HCT116 (cell line): Measurements from ENCODE around the gene AFAP1. TPM values are rescaled to one million over a fixed set of nuclear protein-coding genes. Genes with fewer than 3 reads are reported as not detected.

ENCODE experiments used
- ATAC-seq: fragments of 200-7000 bp; cut with Tn5 transposase; 2 replicates; pipeline ENCODE4 v1.9.1; 2020; ENCODE audit warnings: mild to moderate bottlenecking, moderate library complexity
- BruUV-seq: library from RNA; stranded (reverse); fragments of 400-500 nt; replicated peaks from 2 replicates; lab custom pipeline; 2021; lab: Mats Ljungman, UMichigan
- CTCF ChIA-PET: fragments of 300-600 bp; sonication (Branson Sonifier 250); formaldehyde crosslinking; loops from one replicate; lab custom pipeline; 2021; ENCODE audit warnings: antibody characterized with exemption; lab: Charles Lee
- POLR2A ChIA-PET: fragments of 300-600, 350-600 bp; sonication (Branson Sonifier 250); formaldehyde crosslinking; loops from one replicate; lab custom pipeline; 2021; ENCODE audit warnings: antibody characterized with exemption; lab: Charles Lee
- RAD21 ChIA-PET, 2 experiments: fragments of 300-600 bp; sonication (Branson Sonifier 250); formaldehyde crosslinking; loops; one replicate each; lab custom pipeline; 2023; ENCODE audit warnings: low total read pairs in 2 of 2; ENCODE audit not compliant: uncharacterized antibody in 2 of 2, unreplicated experiment in 2 of 2, low non-redundant PET in 1 of 2; lab: Charles Lee
- DNase-seq: peaks from one replicate; pipeline ENCODE4 v3.0.0-alpha.2; 2010; ENCODE audit warnings: low read depth, low spot score
- H2AFZ ChIP-seq: fragments of 200-600 bp; shearing (Covaris generic), sonication (generic); 2 replicates; pipeline ENCODE4 v1.6.1; 2017; ENCODE audit warnings: low read depth, mixed run types, mixed read lengths, antibody characterized with exemption, low read length; ENCODE audit not compliant: poor library complexity, severe bottlenecking
- H3K27ac ChIP-seq: 2 replicates; pipeline ENCODE4 v1.5.1; 2012; ENCODE audit warnings: low read depth, low read length
- H3K27me3 ChIP-seq: fragments of 200-600 bp; sonication (generic); 2 replicates; pipeline ENCODE4 v1.6.1; 2016; ENCODE audit warnings: mixed run types, low read length, mixed read lengths; ENCODE audit not compliant: insufficient read depth
- H3K36me3 ChIP-seq, 2 experiments: fragments of 200-500 bp in 1 of 2; fragments of 200-600 bp in 1 of 2; sonication (Bioruptor generic) in 1 of 2; sonication (generic) in 1 of 2; 2 replicates each; pipeline versions ENCODE4 v1.5.1 to v1.6.1; 2014 to 2016; ENCODE audit warnings: low read length in 2 of 2, inconsistent platforms in 1 of 2, mixed read lengths in 1 of 2, mixed run types in 1 of 2; ENCODE audit not compliant: insufficient read depth in 2 of 2, control insufficient read depth in 1 of 2
- H3K4me1 ChIP-seq, 2 experiments: fragments of 200-600 bp in 1 of 2; sonication (generic) in 1 of 2; 2 replicates each; pipeline versions ENCODE4 v1.5.1 to v1.6.1; 2012 to 2017; ENCODE audit warnings: low read length in 2 of 2, inconsistent platforms in 1 of 2, mild to moderate bottlenecking in 1 of 2, mixed read lengths in 1 of 2, mixed run types in 1 of 2, moderate library complexity in 1 of 2; ENCODE audit not compliant: insufficient read depth in 2 of 2, control insufficient read depth in 1 of 2
- H3K4me2 ChIP-seq: fragments of 200-600 bp; sonication (generic); 2 replicates; pipeline ENCODE4 v1.6.1; 2017; ENCODE audit warnings: mixed run types, low read length, mixed read lengths
- H3K4me3 ChIP-seq, 2 experiments: fragments of 200-600 bp in 1 of 2; sonication (generic) in 1 of 2; replicated peaks in 1 of 2; 2 replicates each; pipeline ENCODE4 v1.5.1; 2011 to 2016; ENCODE audit warnings: low read length in 2 of 2, control low read depth in 1 of 2, low read depth in 1 of 2, mild to moderate bottlenecking in 1 of 2, mixed read lengths in 1 of 2, mixed run types in 1 of 2
- H3K79me2 ChIP-seq: fragments of 200-600 bp; sonication (generic); 2 replicates; pipeline ENCODE4 v1.6.1; 2017; ENCODE audit warnings: mild to moderate bottlenecking, mixed run types, low read length, moderate library complexity, mixed read lengths; ENCODE audit not compliant: insufficient read depth
- H3K9ac ChIP-seq: fragments of 200-600 bp; sonication (generic); 2 replicates; pipeline ENCODE4 v1.6.1; 2016; ENCODE audit warnings: low read length, mixed read lengths
- H3K9me2 ChIP-seq: fragments of 200-600 bp; sonication (generic), shearing (Covaris generic); 2 replicates; pipeline ENCODE4 v1.6.1; 2017; ENCODE audit warnings: mixed run types, mild to moderate bottlenecking, moderate library complexity; ENCODE audit not compliant: insufficient read depth
- H3K9me3 ChIP-seq, 2 experiments: fragments of 200-500 bp in 1 of 2; fragments of 200-600 bp in 1 of 2; sonication (Bioruptor generic) in 1 of 2; sonication (generic) in 1 of 2; 2 replicates each; pipeline ENCODE4 v1.6.1; 2014 to 2017; ENCODE audit warnings: low read length in 2 of 2, mixed read lengths in 2 of 2, inconsistent platforms in 1 of 2, low read depth in 1 of 2, mild to moderate bottlenecking in 1 of 2, mixed run types in 1 of 2, moderate library complexity in 1 of 2; ENCODE audit not compliant: control insufficient read depth in 1 of 2, insufficient read depth in 1 of 2
- H4K20me1 ChIP-seq: fragments of 200-600 bp; sonication (generic), shearing (Covaris generic); 2 replicates; pipeline ENCODE4 v1.6.1; 2017; ENCODE audit warnings: mixed run types, mild to moderate bottlenecking, moderate library complexity; ENCODE audit not compliant: insufficient read depth
- CBX3 ChIP-seq: IDR thresholded peaks from 2 replicates; pipeline ENCODE4 v1.6.1; 2012; ENCODE audit warnings: low read depth
- CEBPB ChIP-seq: IDR thresholded peaks from 2 replicates; pipeline ENCODE4 v1.6.1; 2012; ENCODE audit warnings: low read depth
- EZH2 ChIP-seq: fragments of 200-600 bp; sonication (generic); IDR thresholded peaks from 2 replicates; pipeline ENCODE4 v1.6.1; 2017; ENCODE audit warnings: antibody characterized with exemption, mixed run types
- FOSL1 ChIP-seq: IDR thresholded peaks from 2 replicates; pipeline ENCODE4 v1.6.1; 2012; ENCODE audit warnings: low read depth
- MAX ChIP-seq: IDR thresholded peaks from 2 replicates; pipeline ENCODE4 v1.6.1; 2012
- POLR2A ChIP-seq: IDR thresholded peaks from 2 replicates; pipeline ENCODE4 v1.7.0; 2011; ENCODE audit warnings: borderline replicate concordance; ENCODE audit not compliant: insufficient read depth, insufficient read length; ENCODE audit errors: extremely low read depth
- YY1 ChIP-seq: IDR thresholded peaks from 2 replicates; pipeline ENCODE4 v1.6.1; 2011; ENCODE audit warnings: low read length, low read depth, moderate library complexity, mild to moderate bottlenecking; ENCODE audit not compliant: insufficient replicate concordance; ENCODE audit errors: extremely low read depth
- intact Hi-C: fragments of 100-400 bp; cut with micrococcal nuclease; formaldehyde crosslinking; loops from 2 replicates; pipeline ENCODE4 v1.10.0; 2022
- total RNA-seq: library from RNA; stranded (reverse); gene quantifications from one replicate; pipeline ENCODE4 v1.2.1, GENCODE V29; 2021; ENCODE audit not compliant: unreplicated experiment
- TF ChIP-seq, protein P1 (sequence below): IDR thresholded peaks from 2 replicates; pipeline ENCODE4 v1.6.1; 2011; ENCODE audit warnings: mild to moderate bottlenecking, low read length, moderate library complexity; ENCODE audit not compliant: insufficient replicate concordance; ENCODE audit errors: extremely low read depth

Gene AFAP1
- total RNA-seq, 1 experiment from 2014 or later, result 19.4 TPM

- H3K27ac ChIP-seq, result no peak overlapping the region
- TF ChIP-seq MAX (no peak), POLR2A (no peak), FOSL1 (no peak), YY1 (no peak), CEBPB (no peak), CBX3 (no peak), EZH2 (no peak)
- TF ChIP-seq, protein P1, sequence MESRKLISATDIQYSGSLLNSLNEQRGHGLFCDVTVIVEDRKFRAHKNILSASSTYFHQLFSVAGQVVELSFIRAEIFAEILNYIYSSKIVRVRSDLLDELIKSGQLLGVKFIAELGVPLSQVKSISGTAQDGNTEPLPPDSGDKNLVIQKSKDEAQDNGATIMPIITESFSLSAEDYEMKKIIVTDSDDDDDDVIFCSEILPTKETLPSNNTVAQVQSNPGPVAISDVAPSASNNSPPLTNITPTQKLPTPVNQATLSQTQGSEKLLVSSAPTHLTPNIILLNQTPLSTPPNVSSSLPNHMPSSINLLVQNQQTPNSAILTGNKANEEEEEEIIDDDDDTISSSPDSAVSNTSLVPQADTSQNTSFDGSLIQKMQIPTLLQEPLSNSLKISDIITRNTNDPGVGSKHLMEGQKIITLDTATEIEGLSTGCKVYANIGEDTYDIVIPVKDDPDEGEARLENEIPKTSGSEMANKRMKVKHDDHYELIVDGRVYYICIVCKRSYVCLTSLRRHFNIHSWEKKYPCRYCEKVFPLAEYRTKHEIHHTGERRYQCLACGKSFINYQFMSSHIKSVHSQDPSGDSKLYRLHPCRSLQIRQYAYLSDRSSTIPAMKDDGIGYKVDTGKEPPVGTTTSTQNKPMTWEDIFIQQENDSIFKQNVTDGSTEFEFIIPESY, result no peak
- H3K36me3 ChIP-seq, result no peaks in the 10 kb centered on the region
- POLR2A ChIA-PET, result no interaction called here
- intact Hi-C loops, result no loop called here
- no peaks in the 10 kb centered on the region for H3K9me3 ChIP-seq
- no peak for ATAC-seq
- H3K27me3 ChIP-seq, result no peaks in the 10 kb centered on the region
- no TSS peak for BruUV-seq
- peaks cover 26 to 40% of the 10 kb centered on the region in 2 experiments for H3K4me1 ChIP-seq
- peak overlapping the region; percentile 96 for H3K4me2 ChIP-seq
- no peak overlapping the region for H3K9ac ChIP-seq
- RAD21 ChIA-PET, result no interaction called here
- CTCF ChIA-PET, result no interaction called here
- H4K20me1 ChIP-seq, result no peaks in the 10 kb centered on the region
- no peak overlapping the region for H2AFZ ChIP-seq
- no peak overlapping the region for H3K4me3 ChIP-seq
- no peak for DNase-seq
- H3K79me2 ChIP-seq, result peaks cover 18% of the 10 kb centered on the region
- H3K9me2 ChIP-seq, result no peaks in the 10 kb centered on the region
These were observed 2.4 kb upstream of the AFAP1 start for GRCh38 chr4:7941965-7942496.
